Heart left ventricle (tissue), 16 donors: ENCODE results near the gene TSC22D3. TPM values are rescaled to one million over a fixed set of nuclear protein-coding genes. Genes with fewer than 3 reads are reported as not detected.

Source experiments
- ATAC-seq, 4 donors: fragments of 200-7000 bp; cut with Tn5 transposase; one replicate each; pipeline ENCODE4 v1.9.1; 2020 to 2022; ENCODE audit warnings: moderate library complexity in 4 of 4, mild to moderate bottlenecking in 3 of 4, moderate number of reproducible peaks in 1 of 4
- DNase-seq, 5 donors: peaks; one replicate each; pipeline ENCODE4 v3.0.0-alpha.2; 2020
- H3K27ac ChIP-seq, 12 donors: fragments of 200-600 bp; sonication (generic) in 4 of 12; one replicate each; pipeline versions ENCODE4 v1.5.0 to v1.8.0; 2016 to 2022; ENCODE audit warnings: mild to moderate bottlenecking in 2 of 12
- H3K27me3 ChIP-seq, 9 donors: fragments of 200-600 bp; sonication (generic) in 2 of 9; one replicate each; pipeline versions ENCODE4 v1.5.1 to v1.8.0; 2016 to 2022; ENCODE audit warnings: mild to moderate bottlenecking in 3 of 9
- H3K36me3 ChIP-seq, 9 donors: fragments of 200-600 bp; sonication (generic) in 2 of 9; one replicate each; pipeline versions ENCODE4 v1.5.0 to v1.8.0; 2018 to 2022; ENCODE audit warnings: mild to moderate bottlenecking in 2 of 9
- H3K4me1 ChIP-seq, 12 donors: fragments of 200-600 bp; sonication (generic) in 4 of 12; one replicate each; pipeline versions ENCODE4 v1.5.0 to v1.8.0; 2016 to 2022; ENCODE audit warnings: mild to moderate bottlenecking in 3 of 12
- H3K4me3 ChIP-seq, 12 donors: fragments of 200-600 bp; sonication (generic) in 4 of 12; one replicate each; pipeline versions ENCODE4 v1.5.0 to v1.8.0; 2017 to 2022; ENCODE audit warnings: mild to moderate bottlenecking in 9 of 12, moderate library complexity in 4 of 12
- H3K9me3 ChIP-seq, 12 donors: fragments of 200-600 bp; sonication (generic) in 4 of 12; one replicate each; pipeline versions ENCODE4 v1.5.0 to v1.8.0; 2016 to 2022; ENCODE audit warnings: mild to moderate bottlenecking in 1 of 12
- POLR2A ChIP-seq, 2 donors: fragments of 450-650 bp; IDR thresholded peaks; one replicate each; pipeline ENCODE4 v1.6.1; 2017; ENCODE audit warnings: antibody characterized with exemption in 2 of 2, mild to moderate bottlenecking in 2 of 2, moderate library complexity in 2 of 2
- WGBS, 4 donors: extraction: QIAGEN DNeasy Blood & Tissue Kit in 2 of 4; methylation state at CpG; one replicate each; pipeline versions ENCODE4 v1.1.5 to v1.1.7; 2013 to 2018; 5-methylcytosine and 5-hydroxymethylcytosine counted together
- intact Hi-C, 10 donors: fragments of 100-400 bp; cut with DNase I; formaldehyde crosslinking; loops; one replicate each; pipeline versions ENCODE4 v1.11.1 to v1.14.2; 2022
- polyA plus RNA-seq, 2 donors: library from polyadenylated mRNA; stranded (reverse); fragments of 200-250 nt; gene quantifications; one replicate each; pipeline ENCODE4 v1.2.3, GENCODE V29; 2013
- total RNA-seq, 9 donors: library from RNA; depleted of rRNA in 2 of 9; stranded (reverse); fragments of >200 nt in 2 of 9; fragmentation: NEBNext Ultra II Directional in 3 of 9; extraction: Animal tissue kit (Norgen Biotek cat#: 25700) in 3 of 9; gene quantifications; one replicate each; pipeline versions ENCODE4 v1.1.0 to v1.2.4, GENCODE V29; 2016 to 2023
- TF ChIP-seq, protein P1 (sequence below), 12 donors: fragments of 200-600 bp; sonication (generic) in 4 of 12; IDR thresholded peaks; one replicate each; pipeline versions ENCODE4 v1.5.0 to v1.8.0; 2018 to 2022; ENCODE audit warnings: antibody characterized with exemption in 12 of 12, mild to moderate bottlenecking in 5 of 12
- donor health status: ischemic (EF 13 %, LVEDD 7.1; RV severe dilation, severe dysfunction).
- donor health status: healthy with polysubstance abuse.
- donor health status: DM: no; HTN: yes; CAD: no.
- donor health status: DM: no; HTN: no; CAD: no.
- donor health status: ischemic (EF 25% LVEDD 6.9; RV normal size, moderate dysfunction).
- donor health status: ischemic (EF 25% LVEDD 5.7; RV mildly dilated, moderate dysfunction).
- donor health status: healthy.
- donor health status: DM: yes; HTN: yes; CAD: no.
- donor health status: ischemic (EF 35%, LVEDD 5.7; RV mildly dilated, moderate dysfunction).
- donor health status: nonischemic (EF 11% LVEDD 7.7; RV severe dilation, severe dysfunction).
- donor health status: DM: yes; HTN: yes; CAD: no.
- donor health status: PGD.
- donor health status: ischemic (EF 29% LVEDD 5.4; RV normal size, mild dysfunction).
- donor health status: nonischemic (EF 23%, LVEDD 6.1; RV moderate dilation, normal function).

The TSC22D3 gene
- total and polyA plus RNA-seq, 11 donors, result 28.0 to 145 (median 33.9) TPM

- Histone ChIP-seq H3K9me3 (no peaks in the 10 kb centered on the region), H3K4me1 (peaks cover 0 to 42% (median 7%) of the 10 kb centered on the region in 12 donors), H3K4me3 (no peak overlapping the region), H3K27me3 (no peaks in the 10 kb centered on the region), H3K27ac (peak overlapping the region in 1 of 12 donors; percentile 70), H3K36me3 (peaks cover 0 to 16% (median 11%) of the 10 kb centered on the region in 9 donors)
- DNase-seq (no peak), ATAC-seq (no peak)
- intact Hi-C loops, result no loop called here
- 79 to 94% (median 88%) methylated on average over 6 of the region's 6 CpGs for WGBS, 4 donors
- TF ChIP-seq, protein P1, sequence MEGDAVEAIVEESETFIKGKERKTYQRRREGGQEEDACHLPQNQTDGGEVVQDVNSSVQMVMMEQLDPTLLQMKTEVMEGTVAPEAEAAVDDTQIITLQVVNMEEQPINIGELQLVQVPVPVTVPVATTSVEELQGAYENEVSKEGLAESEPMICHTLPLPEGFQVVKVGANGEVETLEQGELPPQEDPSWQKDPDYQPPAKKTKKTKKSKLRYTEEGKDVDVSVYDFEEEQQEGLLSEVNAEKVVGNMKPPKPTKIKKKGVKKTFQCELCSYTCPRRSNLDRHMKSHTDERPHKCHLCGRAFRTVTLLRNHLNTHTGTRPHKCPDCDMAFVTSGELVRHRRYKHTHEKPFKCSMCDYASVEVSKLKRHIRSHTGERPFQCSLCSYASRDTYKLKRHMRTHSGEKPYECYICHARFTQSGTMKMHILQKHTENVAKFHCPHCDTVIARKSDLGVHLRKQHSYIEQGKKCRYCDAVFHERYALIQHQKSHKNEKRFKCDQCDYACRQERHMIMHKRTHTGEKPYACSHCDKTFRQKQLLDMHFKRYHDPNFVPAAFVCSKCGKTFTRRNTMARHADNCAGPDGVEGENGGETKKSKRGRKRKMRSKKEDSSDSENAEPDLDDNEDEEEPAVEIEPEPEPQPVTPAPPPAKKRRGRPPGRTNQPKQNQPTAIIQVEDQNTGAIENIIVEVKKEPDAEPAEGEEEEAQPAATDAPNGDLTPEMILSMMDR (IDR thresholded peaks at IDR 0.05), result no peak
- no peak for TF ChIP-seq POLR2A (IDR thresholded peaks at IDR 0.05)
Observed at GRCh38 chrX:107709266-107709806, 66.3 kb downstream of the TSC22D3 start.

DNA sequence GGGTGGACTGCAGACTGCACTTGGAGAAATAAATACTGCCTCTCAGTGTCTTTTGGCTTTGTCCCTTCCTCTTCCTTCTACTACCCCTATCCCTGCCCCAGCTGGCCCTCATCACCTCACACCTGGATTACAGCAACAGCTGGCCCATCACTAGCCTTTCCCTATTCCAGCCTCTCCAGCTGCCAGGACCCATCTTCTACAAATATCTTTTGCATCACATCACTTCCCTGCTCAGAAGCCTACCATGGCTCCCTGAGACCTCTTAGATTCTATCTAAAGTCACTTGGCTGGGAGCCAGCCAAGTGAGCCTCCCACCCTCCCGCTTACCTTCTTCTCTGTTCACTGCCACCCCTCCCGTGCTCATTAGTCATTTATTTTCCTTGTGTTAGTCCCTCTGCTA lies 66.8 kb downstream of the TSC22D3 start:
- intact Hi-C loops, result no loop called here
- Histone ChIP-seq H3K4me1 (peaks cover 0 to 36% (median 5%) of the 10 kb centered on the region in 12 donors), H3K27ac (no peak overlapping the region)

GRCh38 chrX:107707866-107708265 lies 67.7 kb downstream of the TSC22D3 start:
- no peak for TF ChIP-seq POLR2A (IDR thresholded peaks at IDR 0.05)
- TF ChIP-seq, protein P1 (IDR thresholded peaks at IDR 0.05), result no peak
- H3K27me3 ChIP-seq, result peaks cover 0 to 4% (median 0%) of the 10 kb centered on the region in 9 donors
- no peaks in the 10 kb centered on the region for H3K9me3 ChIP-seq
- intact Hi-C loops, result no loop called here
- 81 to 95% (median 90%) methylated on average over 9 of the region's 9 CpGs for WGBS, 4 donors
- peaks cover 0 to 1% (median 0%) of the 10 kb centered on the region in 9 donors for H3K36me3 ChIP-seq
- DNase-seq, result no peak
- H3K4me1 ChIP-seq, result peaks cover 0 to 27% (median 0%) of the 10 kb centered on the region in 12 donors
- ATAC-seq, result no peak
- no peak overlapping the region for H3K4me3 ChIP-seq
- H3K27ac ChIP-seq, result no peak overlapping the region

More for the DNA sequence above, 66.8 kb downstream of the TSC22D3 start:
- ATAC-seq, result no peak
- H3K9me3 ChIP-seq, result no peaks in the 10 kb centered on the region
- 65 to 88% (median 69%) methylated on average over 2 of the region's 2 CpGs for WGBS, 4 donors
- H3K27me3 ChIP-seq, result no peaks in the 10 kb centered on the region
- TF ChIP-seq POLR2A (IDR thresholded peaks at IDR 0.05), result no peak
- TF ChIP-seq, protein P1 (IDR thresholded peaks at IDR 0.05), result no peak
- H3K4me3 ChIP-seq, result no peak overlapping the region
- no peak for DNase-seq
- H3K36me3 ChIP-seq, result peaks cover 0 to 10% (median 5%) of the 10 kb centered on the region in 9 donors

DNA sequence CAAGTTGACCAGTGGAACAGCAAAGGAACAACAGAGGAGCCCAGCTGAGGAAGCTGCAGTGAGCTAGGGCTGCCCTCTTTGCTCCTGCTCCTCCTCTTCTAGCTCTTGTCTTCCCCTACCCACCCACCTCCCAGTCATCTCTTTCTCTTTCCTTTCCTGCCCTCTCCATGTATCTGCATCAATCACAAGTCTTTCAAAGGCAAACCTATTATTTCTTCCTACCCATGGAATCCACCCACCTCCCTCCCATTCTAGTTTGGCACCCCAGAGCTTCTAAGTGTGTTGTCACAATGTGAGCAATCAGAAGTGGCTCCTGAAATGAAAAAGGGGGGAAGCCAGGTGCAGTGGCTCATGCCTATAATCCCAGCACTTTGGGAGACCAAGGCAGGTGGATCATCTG lies 69.3 kb downstream of the TSC22D3 start:
- H3K4me1 ChIP-seq, result peaks cover 0 to 19% (median 1%) of the 10 kb centered on the region in 12 donors
- no peaks in the 10 kb centered on the region for H3K9me3 ChIP-seq
- TF ChIP-seq POLR2A (IDR thresholded peaks at IDR 0.05), result no peak
- TF ChIP-seq, protein P1 (IDR thresholded peaks at IDR 0.05), result no peak
- H3K36me3 ChIP-seq, result no peaks in the 10 kb centered on the region
- intact Hi-C loops, result no loop called here
- no peak overlapping the region for H3K27ac ChIP-seq
- no peak for ATAC-seq
- H3K27me3 ChIP-seq, result peaks cover 0 to 4% (median 0%) of the 10 kb centered on the region in 9 donors
- H3K4me3 ChIP-seq, result no peak overlapping the region
- DNase-seq, result no peak
